ENCODE data around the gene IFNE. TPM values are rescaled to one million over a fixed set of nuclear protein-coding genes. Genes with fewer than 3 reads are reported as not detected.
A peak's percentile ranks its signal among the peaks of the same experiment; 100 is the strongest.

Gene IFNE
- total and polyA plus RNA-seq, 7 donors: not detected

DNA sequence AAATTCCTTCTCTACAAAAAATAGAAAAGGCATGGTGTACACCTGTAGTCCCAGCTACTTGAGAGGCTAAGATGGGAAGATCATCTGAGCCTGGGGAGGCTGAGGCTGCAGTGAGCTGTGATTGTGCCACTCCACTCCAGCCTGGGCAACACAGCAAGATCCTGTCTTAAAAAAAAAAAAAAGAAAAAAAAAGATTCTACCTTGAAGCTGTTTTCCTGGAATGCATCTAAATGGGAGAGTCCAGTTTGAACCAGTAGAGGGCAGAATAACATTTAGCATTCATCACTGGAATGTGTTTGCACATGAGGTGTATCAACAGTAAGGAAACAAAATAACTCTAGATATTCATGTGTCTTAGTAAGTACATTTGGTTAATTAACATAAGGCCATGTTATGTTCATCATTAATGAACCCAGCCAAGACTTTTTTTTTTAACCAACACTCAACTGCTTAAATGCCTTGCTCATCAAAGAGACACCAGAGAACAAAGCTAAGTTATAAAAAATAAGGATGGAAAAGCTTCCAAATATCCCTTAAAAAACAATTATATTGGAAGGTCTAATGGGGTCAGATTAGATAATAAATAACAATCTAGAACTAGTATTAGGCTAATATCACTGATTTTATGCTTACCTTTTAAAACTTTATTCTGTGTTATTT, 16.1 kb downstream of the IFNE start:
- peak in 1 of 4 experiments; percentile 42 for TF ChIP-seq CTCF (IDR thresholded peaks at IDR 0.05)
- TF ChIP-seq POLR2A (IDR thresholded peaks at IDR 0.05): no peak
- H3K4me3 ChIP-seq: no peak overlapping the region

DNA sequence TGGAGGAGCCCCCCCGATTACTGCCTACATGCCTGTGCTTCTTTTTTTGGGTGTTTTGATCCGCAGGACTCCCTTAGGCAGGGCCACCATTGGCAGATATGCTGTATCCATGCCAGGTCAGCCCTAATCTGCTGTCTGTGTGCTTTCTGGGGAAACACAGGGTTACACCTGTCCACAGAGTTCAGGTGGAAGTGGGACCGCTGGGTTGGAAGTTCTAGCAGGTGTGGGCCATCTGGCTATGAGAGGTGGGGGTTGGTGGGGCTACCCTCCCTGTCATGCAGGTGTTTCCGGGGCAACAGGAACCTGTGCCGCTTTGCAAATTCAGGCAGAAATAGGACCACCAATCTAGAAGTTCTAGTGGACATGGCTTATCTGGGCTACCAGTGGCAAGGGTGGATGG, 17.0 kb downstream of the IFNE start:
- no peaks in the 10 kb centered on the region for H3K27me3 ChIP-seq
- intact Hi-C loops (cut with DNase I): loop anchor here (5.0 kb wide), 1 partner anchor 322 kb away; no protein-coding TSS in a partner anchor
- TF ChIP-seq EP300 (IDR thresholded peaks at IDR 0.05) (no peak), CTCF (IDR thresholded peaks at IDR 0.05) (no peak), POLR2AphosphoS5 (IDR thresholded peaks at IDR 0.05) (no peak), POLR2A (IDR thresholded peaks at IDR 0.05) (no peak)
- H3K36me3 ChIP-seq: no peaks in the 10 kb centered on the region
- no peaks in the 10 kb centered on the region for H3K4me1 ChIP-seq
- H3K4me3 ChIP-seq: no peak overlapping the region
- peaks cover 0 to 5% (median 2%) of the 10 kb centered on the region in 4 donors for H3K9me3 ChIP-seq
- 86 to 92% methylated on average over 5 of the region's 5 CpGs for WGBS, 2 donors
- DNase-seq: no peak
- H3K27ac ChIP-seq: no peak overlapping the region

More for the DNA sequence above, 16.1 kb downstream of the IFNE start:
- H3K4me1 ChIP-seq: no peaks in the 10 kb centered on the region
- no peaks in the 10 kb centered on the region for H3K27me3 ChIP-seq
- H3K36me3 ChIP-seq: no peaks in the 10 kb centered on the region
- H3K9me3 ChIP-seq: peaks cover 0 to 5% (median 2%) of the 10 kb centered on the region in 4 donors
- DNase-seq: no peak
- no peak overlapping the region for H3K27ac ChIP-seq
- intact Hi-C loops (cut with DNase I): loop anchor here (5.0 kb wide), 1 partner anchor 321 kb away; no protein-coding TSS in a partner anchor

DNA sequence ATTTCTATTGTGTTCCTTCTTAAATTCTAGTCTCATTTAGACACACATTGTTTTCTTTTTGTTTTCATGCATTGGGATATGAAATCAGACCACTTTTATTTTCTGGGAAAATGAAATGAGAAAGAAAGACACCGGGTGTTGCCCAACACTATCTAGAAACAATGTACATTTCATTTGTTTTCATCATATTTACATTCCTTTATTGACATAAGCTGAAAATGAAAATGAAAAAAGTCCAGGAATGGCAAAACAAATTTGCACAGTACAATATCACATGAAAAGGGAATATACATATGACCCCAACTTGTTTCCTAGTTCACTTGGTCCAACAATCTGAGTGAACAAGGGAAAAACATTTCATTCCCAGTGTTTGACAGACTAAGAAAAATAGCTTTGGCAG, 20.7 kb downstream of the IFNE start:
- 23 to 66% methylated on average over 1 of the region's 1 CpG for WGBS, 2 donors
- no peaks in the 10 kb centered on the region for H3K4me1 ChIP-seq
- no peak overlapping the region for H3K27ac ChIP-seq
- no peaks in the 10 kb centered on the region for H3K36me3 ChIP-seq
- no peaks in the 10 kb centered on the region for H3K27me3 ChIP-seq
- intact Hi-C loops (cut with DNase I): no loop called here
- H3K9me3 ChIP-seq: peaks cover 0 to 5% (median 2%) of the 10 kb centered on the region in 4 donors
- TF ChIP-seq POLR2AphosphoS5 (IDR thresholded peaks at IDR 0.05) (no peak), POLR2A (IDR thresholded peaks at IDR 0.05) (no peak), CTCF (IDR thresholded peaks at IDR 0.05) (no peak), EP300 (IDR thresholded peaks at IDR 0.05) (no peak)
- no peak for DNase-seq
- H3K4me3 ChIP-seq: no peak overlapping the region

DNA sequence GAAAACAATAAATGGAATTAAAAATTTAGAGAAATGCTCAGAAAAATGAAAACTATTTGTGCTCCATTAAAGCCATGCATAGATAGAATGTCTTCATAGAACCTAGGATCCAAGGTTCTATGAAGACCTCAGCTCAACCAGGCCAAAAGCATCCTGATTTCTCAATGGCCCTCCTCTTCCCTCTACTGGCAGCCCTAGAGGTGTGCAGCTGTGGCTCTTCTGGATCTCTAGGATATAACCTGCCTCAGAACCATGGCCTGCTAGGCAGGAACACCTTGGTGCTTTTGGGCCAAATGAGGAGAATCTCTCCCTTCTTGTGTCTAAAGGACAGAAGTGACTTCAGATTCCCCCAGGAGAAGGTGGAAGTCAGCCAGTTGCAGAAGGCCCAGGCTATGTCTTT, 26.8 kb downstream of the IFNE start:
- H3K4me1 ChIP-seq: peaks cover 0 to 11% (median 5%) of the 10 kb centered on the region in 4 donors
- H3K4me3 ChIP-seq: no peak overlapping the region
- no peaks in the 10 kb centered on the region for H3K27me3 ChIP-seq
- no peaks in the 10 kb centered on the region for H3K36me3 ChIP-seq
- TF ChIP-seq CTCF (IDR thresholded peaks at IDR 0.05): peak in 3 of 4 experiments; percentile 40 to 64 (median 61)
- TF ChIP-seq POLR2A (IDR thresholded peaks at IDR 0.05): no peak
- TF ChIP-seq EP300 (IDR thresholded peaks at IDR 0.05): no peak
- TF ChIP-seq POLR2AphosphoS5 (IDR thresholded peaks at IDR 0.05): no peak
- intact Hi-C loops (cut with DNase I): no loop called here
- no peak overlapping the region for H3K27ac ChIP-seq
- no peaks in the 10 kb centered on the region for H3K9me3 ChIP-seq
- no peak for DNase-seq

- H3K36me3 ChIP-seq: no peaks in the 10 kb centered on the region
- H3K4me3 ChIP-seq: no peak overlapping the region
- no peak overlapping the region for H3K27ac ChIP-seq
- no peak for DNase-seq
- intact Hi-C loops (cut with DNase I): loop anchor here (5.0 kb wide), 1 partner anchor 127 kb away; no protein-coding TSS in a partner anchor
- H3K27me3 ChIP-seq: no peaks in the 10 kb centered on the region
- 51 to 71% methylated on average over 2 of the region's 2 CpGs for WGBS, 2 donors
- H3K4me1 ChIP-seq: peaks cover 0 to 12% (median 6%) of the 10 kb centered on the region in 4 donors
- TF ChIP-seq POLR2AphosphoS5 (IDR thresholded peaks at IDR 0.05) (no peak), EP300 (IDR thresholded peaks at IDR 0.05) (no peak), CTCF (IDR thresholded peaks at IDR 0.05) (no peak)
- H3K9me3 ChIP-seq: no peaks in the 10 kb centered on the region
Observed at GRCh38 chr9:21454149-21454548, 28.0 kb downstream of the IFNE start.

Data from sigmoid colon (tissue), 7 donors.